ENCODE results near the gene EGFL8. TPM values are rescaled to one million over a fixed set of nuclear protein-coding genes. Genes with fewer than 3 reads are reported as not detected.
A peak's percentile ranks its signal among the peaks of the same experiment; 100 is the strongest.

The EGFL8 gene
- total RNA-seq, result 10 to 100 TPM; 13.8 to 16.2 TPM

GRCh38 chr6:32164295-32164694 lies at the start of gene EGFL8:
Gene EGFL8, plus strand, starts transcription at chr6:32164595. Its CDS starts 1,571 bp downstream, at chr6:32166166.
- no peaks in the 10 kb centered on the region for H3K27me3 ChIP-seq (replicated peaks; ENCODE audit: insufficient read depth)
- no peaks in the 10 kb centered on the region for H3K4me1 ChIP-seq (ENCODE audit: control insufficient read depth in 1 of 2, low read depth in 2 of 2)
- no peak within 1 kb of the TSS for H3K4me3 ChIP-seq
- no peak for DNase-seq (ENCODE audit: low spot score)
- no peaks in the 10 kb centered on the region for H3K9me3 ChIP-seq
- no peak for ATAC-seq (ENCODE audit: insufficient number of reproducible peaks, low FRiP score, low read depth)
- no peak within 1 kb of the TSS for H3K27ac ChIP-seq
- H3K36me3 ChIP-seq, result peaks cover 19% of the 10 kb centered on the region
- no peak for TF ChIP-seq CTCF (IDR thresholded peaks at IDR 0.05)

GRCh38 chr6:32114796-32115195 lies 49.6 kb upstream of the EGFL8 start:
- Histone ChIP-seq H3K36me3 (peaks cover 36% of the 10 kb centered on the region), H3K9me3 (no peaks in the 10 kb centered on the region), H3K27me3 (replicated peaks; ENCODE audit: insufficient read depth) (no peaks in the 10 kb centered on the region), H3K4me1 (ENCODE audit: control insufficient read depth in 1 of 2, low read depth in 2 of 2) (peaks cover 12 to 57% of the 10 kb centered on the region in 2 donors), H3K4me3 (no peak overlapping the region), H3K27ac (peak overlapping the region; percentile 42 to 84)
- TF ChIP-seq CTCF (IDR thresholded peaks at IDR 0.05), result no peak
- no peak for DNase-seq (ENCODE audit: low spot score)
- ATAC-seq (ENCODE audit: insufficient number of reproducible peaks, low FRiP score, low read depth), result no peak

GRCh38 chr6:32115623-32116022 lies 48.8 kb upstream of the EGFL8 start:
- ATAC-seq (ENCODE audit: insufficient number of reproducible peaks, low FRiP score, low read depth) (no peak), DNase-seq (ENCODE audit: low spot score) (no peak)
- H3K9me3 ChIP-seq, result no peaks in the 10 kb centered on the region
- H3K27me3 ChIP-seq (replicated peaks; ENCODE audit: insufficient read depth), result no peaks in the 10 kb centered on the region
- no peak overlapping the region for H3K27ac ChIP-seq
- peaks cover 41% of the 10 kb centered on the region for H3K36me3 ChIP-seq
- peaks cover 10 to 49% of the 10 kb centered on the region in 2 donors for H3K4me1 ChIP-seq (ENCODE audit: control insufficient read depth in 1 of 2, low read depth in 2 of 2)
- H3K4me3 ChIP-seq, result no peak overlapping the region
- no peak for TF ChIP-seq CTCF (IDR thresholded peaks at IDR 0.05)

GRCh38 chr6:32116674-32117073 lies 47.7 kb upstream of the EGFL8 start:
- ATAC-seq (ENCODE audit: insufficient number of reproducible peaks, low FRiP score, low read depth) (no peak), DNase-seq (ENCODE audit: low spot score) (no peak)
- H3K4me1 ChIP-seq (ENCODE audit: control insufficient read depth in 1 of 2, low read depth in 2 of 2), result peaks cover 7 to 38% of the 10 kb centered on the region in 2 donors
- no peak overlapping the region for H3K27ac ChIP-seq
- H3K36me3 ChIP-seq, result peaks cover 51% of the 10 kb centered on the region
- no peak overlapping the region for H3K4me3 ChIP-seq
- no peaks in the 10 kb centered on the region for H3K9me3 ChIP-seq
- no peaks in the 10 kb centered on the region for H3K27me3 ChIP-seq (replicated peaks; ENCODE audit: insufficient read depth)
- TF ChIP-seq CTCF (IDR thresholded peaks at IDR 0.05), result peak; percentile 43

- no peak overlapping the region for H3K27ac ChIP-seq
- DNase-seq (ENCODE audit: low spot score) (no peak), ATAC-seq (ENCODE audit: insufficient number of reproducible peaks, low FRiP score, low read depth) (no peak)
- H3K4me1 ChIP-seq (ENCODE audit: control insufficient read depth in 1 of 2, low read depth in 2 of 2), result peaks cover 6 to 30% of the 10 kb centered on the region in 2 donors
- no peaks in the 10 kb centered on the region for H3K27me3 ChIP-seq (replicated peaks; ENCODE audit: insufficient read depth)
- H3K4me3 ChIP-seq, result no peak overlapping the region
- no peak for TF ChIP-seq CTCF (IDR thresholded peaks at IDR 0.05)
- peaks cover 58% of the 10 kb centered on the region for H3K36me3 ChIP-seq
- H3K9me3 ChIP-seq, result no peaks in the 10 kb centered on the region
These were observed 46.9 kb upstream of the EGFL8 start for GRCh38 chr6:32117461-32117860.

All from thoracic aorta (tissue), 2 donors.